ENCODE data around the gene PLXNC1.

PLXNC1 gene

DNA sequence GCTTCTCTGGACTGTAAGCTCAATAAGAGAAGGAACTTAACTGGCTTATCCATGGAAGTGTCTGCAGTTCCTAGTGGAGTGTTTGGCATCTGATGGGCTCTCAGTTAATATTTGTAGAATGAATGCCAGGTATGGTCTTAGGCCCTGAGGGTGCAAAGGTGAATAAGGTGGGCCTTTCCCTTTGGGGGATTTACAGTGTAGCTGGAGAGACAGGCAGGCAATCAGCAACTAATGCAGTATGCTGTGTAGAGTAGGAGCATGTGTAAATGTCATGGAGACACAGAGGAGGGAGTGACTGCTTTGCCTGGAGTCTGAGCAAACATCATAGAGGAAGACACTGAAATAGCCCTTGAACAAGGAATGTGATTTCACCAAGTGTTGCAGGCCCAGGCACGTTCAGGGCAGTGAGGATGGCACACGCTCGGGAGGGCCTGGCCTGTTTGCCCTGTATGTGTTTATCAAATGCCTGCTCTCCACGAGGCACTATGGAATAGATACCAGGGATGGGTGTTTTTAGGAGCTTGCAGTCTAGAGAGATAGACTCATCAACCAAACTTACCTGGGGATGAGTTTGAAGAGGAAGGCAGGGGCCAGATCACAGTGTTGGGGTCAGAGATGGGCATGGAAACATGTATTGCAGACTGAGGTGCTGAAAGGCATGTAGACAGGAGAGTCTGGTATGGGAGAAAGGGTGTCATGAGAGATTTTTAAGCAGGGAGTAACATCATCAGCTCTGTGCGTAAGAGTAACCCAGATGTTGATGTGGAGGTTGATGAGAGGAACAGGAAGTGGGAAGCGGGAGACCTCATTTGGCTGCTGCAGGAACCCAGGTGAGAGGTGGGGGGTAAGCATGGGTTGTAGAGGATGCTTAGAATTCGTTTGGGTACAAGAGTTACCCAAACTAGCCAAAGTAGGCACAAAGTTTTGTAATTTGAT is 54.1 kb downstream of the PLXNC1 start:
- Histone ChIP-seq H3K4me3 (replicated peaks; ENCODE audit: insufficient read depth, low read length) (no peak overlapping the region), H3K27me3 (ENCODE audit: insufficient read depth, poor library complexity, severe bottlenecking) (no peaks in the 10 kb centered on the region), H3K27ac (replicated peaks) (no peak overlapping the region)
- no peak for TF ChIP-seq SPI1 (IDR thresholded peaks at IDR 0.05; ENCODE audit: borderline replicate concordance, low read depth)
- no peak for TF ChIP-seq GABPA (IDR thresholded peaks at IDR 0.05; ENCODE audit: low read depth)
- TF ChIP-seq, protein P1, sequence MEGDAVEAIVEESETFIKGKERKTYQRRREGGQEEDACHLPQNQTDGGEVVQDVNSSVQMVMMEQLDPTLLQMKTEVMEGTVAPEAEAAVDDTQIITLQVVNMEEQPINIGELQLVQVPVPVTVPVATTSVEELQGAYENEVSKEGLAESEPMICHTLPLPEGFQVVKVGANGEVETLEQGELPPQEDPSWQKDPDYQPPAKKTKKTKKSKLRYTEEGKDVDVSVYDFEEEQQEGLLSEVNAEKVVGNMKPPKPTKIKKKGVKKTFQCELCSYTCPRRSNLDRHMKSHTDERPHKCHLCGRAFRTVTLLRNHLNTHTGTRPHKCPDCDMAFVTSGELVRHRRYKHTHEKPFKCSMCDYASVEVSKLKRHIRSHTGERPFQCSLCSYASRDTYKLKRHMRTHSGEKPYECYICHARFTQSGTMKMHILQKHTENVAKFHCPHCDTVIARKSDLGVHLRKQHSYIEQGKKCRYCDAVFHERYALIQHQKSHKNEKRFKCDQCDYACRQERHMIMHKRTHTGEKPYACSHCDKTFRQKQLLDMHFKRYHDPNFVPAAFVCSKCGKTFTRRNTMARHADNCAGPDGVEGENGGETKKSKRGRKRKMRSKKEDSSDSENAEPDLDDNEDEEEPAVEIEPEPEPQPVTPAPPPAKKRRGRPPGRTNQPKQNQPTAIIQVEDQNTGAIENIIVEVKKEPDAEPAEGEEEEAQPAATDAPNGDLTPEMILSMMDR (IDR thresholded peaks at IDR 0.05; ENCODE audit: insufficient read depth, low read length) = no peak
- TF ChIP-seq POLR2AphosphoS5 (IDR thresholded peaks at IDR 0.05; ENCODE audit: low read depth) = no peak
- TF ChIP-seq, protein P2, sequence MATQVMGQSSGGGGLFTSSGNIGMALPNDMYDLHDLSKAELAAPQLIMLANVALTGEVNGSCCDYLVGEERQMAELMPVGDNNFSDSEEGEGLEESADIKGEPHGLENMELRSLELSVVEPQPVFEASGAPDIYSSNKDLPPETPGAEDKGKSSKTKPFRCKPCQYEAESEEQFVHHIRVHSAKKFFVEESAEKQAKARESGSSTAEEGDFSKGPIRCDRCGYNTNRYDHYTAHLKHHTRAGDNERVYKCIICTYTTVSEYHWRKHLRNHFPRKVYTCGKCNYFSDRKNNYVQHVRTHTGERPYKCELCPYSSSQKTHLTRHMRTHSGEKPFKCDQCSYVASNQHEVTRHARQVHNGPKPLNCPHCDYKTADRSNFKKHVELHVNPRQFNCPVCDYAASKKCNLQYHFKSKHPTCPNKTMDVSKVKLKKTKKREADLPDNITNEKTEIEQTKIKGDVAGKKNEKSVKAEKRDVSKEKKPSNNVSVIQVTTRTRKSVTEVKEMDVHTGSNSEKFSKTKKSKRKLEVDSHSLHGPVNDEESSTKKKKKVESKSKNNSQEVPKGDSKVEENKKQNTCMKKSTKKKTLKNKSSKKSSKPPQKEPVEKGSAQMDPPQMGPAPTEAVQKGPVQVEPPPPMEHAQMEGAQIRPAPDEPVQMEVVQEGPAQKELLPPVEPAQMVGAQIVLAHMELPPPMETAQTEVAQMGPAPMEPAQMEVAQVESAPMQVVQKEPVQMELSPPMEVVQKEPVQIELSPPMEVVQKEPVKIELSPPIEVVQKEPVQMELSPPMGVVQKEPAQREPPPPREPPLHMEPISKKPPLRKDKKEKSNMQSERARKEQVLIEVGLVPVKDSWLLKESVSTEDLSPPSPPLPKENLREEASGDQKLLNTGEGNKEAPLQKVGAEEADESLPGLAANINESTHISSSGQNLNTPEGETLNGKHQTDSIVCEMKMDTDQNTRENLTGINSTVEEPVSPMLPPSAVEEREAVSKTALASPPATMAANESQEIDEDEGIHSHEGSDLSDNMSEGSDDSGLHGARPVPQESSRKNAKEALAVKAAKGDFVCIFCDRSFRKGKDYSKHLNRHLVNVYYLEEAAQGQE (IDR thresholded peaks at IDR 0.05; ENCODE audit: insufficient replicate concordance, low read depth) = no peak
- DNase-seq (ENCODE audit: low read depth in 1 of 2, low spot score in 1 of 2) = no peak

DNA sequence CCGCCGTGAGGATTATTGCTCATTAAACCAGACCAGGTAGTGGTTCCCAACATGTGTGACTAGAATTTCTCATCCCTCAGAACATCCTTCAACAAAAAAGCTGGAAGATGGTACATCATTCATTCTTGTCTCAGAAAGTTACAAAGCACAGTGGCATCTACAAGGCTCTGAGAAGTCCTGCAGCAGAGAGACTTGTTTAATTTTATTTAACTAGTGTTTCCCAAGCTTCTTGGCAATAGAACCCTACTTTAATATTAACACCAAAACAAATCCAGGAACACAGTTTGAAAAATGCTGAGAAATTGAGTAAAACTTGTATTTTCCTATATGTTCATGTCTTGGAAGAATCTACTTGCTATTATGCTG is 54.8 kb downstream of the PLXNC1 start:
- DNase-seq (ENCODE audit: low read depth in 1 of 2, low spot score in 1 of 2) = no peak
- Histone ChIP-seq H3K27me3 (ENCODE audit: insufficient read depth, poor library complexity, severe bottlenecking) (no peaks in the 10 kb centered on the region), H3K4me3 (replicated peaks; ENCODE audit: insufficient read depth, low read length) (no peak overlapping the region), H3K27ac (replicated peaks) (no peak overlapping the region)
- TF ChIP-seq, protein P1 (IDR thresholded peaks at IDR 0.05; ENCODE audit: insufficient read depth, low read length) = no peak
- TF ChIP-seq, protein P2 (IDR thresholded peaks at IDR 0.05; ENCODE audit: insufficient replicate concordance, low read depth) = no peak
- TF ChIP-seq GABPA (IDR thresholded peaks at IDR 0.05; ENCODE audit: low read depth) = no peak
- TF ChIP-seq POLR2AphosphoS5 (IDR thresholded peaks at IDR 0.05; ENCODE audit: low read depth) = no peak
- no peak for TF ChIP-seq SPI1 (IDR thresholded peaks at IDR 0.05; ENCODE audit: borderline replicate concordance, low read depth)

DNA sequence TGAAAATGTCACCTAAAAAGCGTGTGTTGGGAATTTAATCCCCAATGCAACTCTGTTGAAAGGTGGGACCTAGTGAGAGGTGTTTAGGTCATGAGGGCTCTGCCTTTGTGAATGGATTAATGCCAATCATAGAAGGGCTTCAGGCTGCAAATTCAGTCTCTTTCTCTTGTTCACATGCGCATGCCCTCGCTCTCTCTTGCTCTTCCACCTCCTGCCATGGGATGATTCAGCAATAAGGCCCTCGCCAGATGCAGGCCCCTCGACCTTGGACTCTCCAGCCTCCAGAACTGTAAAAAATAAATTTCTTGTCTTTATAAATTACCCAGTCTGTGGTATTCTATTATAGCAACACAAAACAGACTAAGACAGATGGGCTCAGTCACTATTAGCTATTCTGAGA is 55.4 kb downstream of the PLXNC1 start:
- no peak overlapping the region for H3K4me3 ChIP-seq (replicated peaks; ENCODE audit: insufficient read depth, low read length)
- H3K27ac ChIP-seq (replicated peaks) = no peak overlapping the region
- H3K27me3 ChIP-seq (ENCODE audit: insufficient read depth, poor library complexity, severe bottlenecking) = no peaks in the 10 kb centered on the region
- TF ChIP-seq POLR2AphosphoS5 (IDR thresholded peaks at IDR 0.05; ENCODE audit: low read depth) (no peak), GABPA (IDR thresholded peaks at IDR 0.05; ENCODE audit: low read depth) (no peak), SPI1 (IDR thresholded peaks at IDR 0.05; ENCODE audit: borderline replicate concordance, low read depth) (no peak)
- no peak for DNase-seq (ENCODE audit: low read depth in 1 of 2, low spot score in 1 of 2)

DNA sequence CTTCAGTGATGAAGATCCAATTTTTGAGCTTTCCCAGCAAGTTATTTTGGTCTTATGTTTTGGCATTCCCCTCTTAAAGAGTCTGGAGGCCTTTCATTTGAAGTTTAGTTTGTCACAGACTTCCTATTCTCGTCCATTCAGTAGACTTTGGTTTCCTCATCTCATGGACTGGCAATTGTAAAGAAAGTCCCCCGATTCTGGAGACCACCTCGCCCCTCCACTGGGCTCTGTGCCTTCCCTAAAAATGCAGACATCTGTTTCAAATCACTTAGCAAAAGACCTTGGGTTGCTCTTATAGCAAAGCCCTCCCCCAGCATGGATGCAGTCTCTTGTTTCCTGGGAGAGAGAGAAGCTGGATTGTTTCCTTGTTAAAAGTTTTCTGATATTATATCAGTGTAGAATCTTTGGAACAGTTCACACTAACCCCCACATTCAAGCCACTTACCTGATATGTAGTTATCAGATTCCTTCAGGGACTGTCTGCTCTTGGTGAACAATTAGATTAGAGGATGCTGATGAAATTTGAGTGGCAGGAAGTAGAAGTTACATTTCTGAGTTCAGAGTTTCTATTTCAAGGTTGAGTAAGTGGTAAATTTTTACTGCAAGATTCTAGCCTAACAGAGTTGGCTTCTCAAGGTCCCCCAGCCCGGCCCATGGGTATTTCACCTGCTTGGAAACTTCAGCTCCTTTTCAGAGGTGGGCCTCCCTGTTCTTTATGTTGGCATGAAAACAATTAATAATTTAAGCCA is 56.3 kb downstream of the PLXNC1 start:
- no peak for DNase-seq (ENCODE audit: low read depth in 1 of 2, low spot score in 1 of 2)
- no peak overlapping the region; the same call in 1 of the 2 replicates for H3K27ac ChIP-seq (replicated peaks)
- no peaks in the 10 kb centered on the region for H3K27me3 ChIP-seq (ENCODE audit: insufficient read depth, poor library complexity, severe bottlenecking)
- TF ChIP-seq GABPA (IDR thresholded peaks at IDR 0.05; ENCODE audit: low read depth) (no peak), POLR2AphosphoS5 (IDR thresholded peaks at IDR 0.05; ENCODE audit: low read depth) (no peak), SPI1 (IDR thresholded peaks at IDR 0.05; ENCODE audit: borderline replicate concordance, low read depth) (no peak)
- TF ChIP-seq, protein P1 (IDR thresholded peaks at IDR 0.05; ENCODE audit: insufficient read depth, low read length) = no peak
- TF ChIP-seq, protein P2 (IDR thresholded peaks at IDR 0.05; ENCODE audit: insufficient replicate concordance, low read depth) = no peak
- no peak overlapping the region for H3K4me3 ChIP-seq (replicated peaks; ENCODE audit: insufficient read depth, low read length)

Data from HL-60 (cell line).